ENCODE results near the gene HNRNPA0. TPM values are rescaled to one million over a fixed set of nuclear protein-coding genes. Genes with fewer than 3 reads are reported as not detected.

HNRNPA0 gene
- total RNA-seq, 4 donors from 2014 or later = 8.8 to 12.8 (median 10.4) TPM

DNA sequence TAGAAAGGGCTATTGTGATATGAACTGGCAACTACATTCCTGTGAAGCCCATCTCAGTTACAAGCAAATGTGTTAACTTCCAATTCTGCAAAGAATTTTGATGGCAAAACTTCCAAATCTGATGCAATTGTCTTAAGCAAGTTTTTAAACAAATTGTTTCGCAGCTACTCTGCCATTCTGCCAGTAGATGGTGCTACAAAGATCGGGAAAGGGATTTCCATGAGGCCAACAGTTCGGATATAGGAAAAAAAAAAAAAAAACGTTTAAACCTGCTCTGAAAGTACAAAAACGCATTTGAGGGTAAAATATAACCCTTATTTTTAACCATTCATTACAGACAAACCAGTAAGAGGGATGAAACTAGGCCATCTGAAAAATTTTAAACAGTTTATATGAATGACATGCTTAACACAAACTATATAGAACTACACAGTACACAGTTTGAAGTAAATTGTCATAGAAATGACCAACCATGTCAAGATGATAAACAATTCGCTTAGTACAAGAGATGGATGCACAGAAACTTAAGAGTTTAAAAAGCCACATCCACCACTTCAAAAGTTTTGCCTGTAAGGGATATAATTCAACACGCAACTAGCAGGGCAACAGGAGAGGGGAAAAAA is 2.2 kb downstream of the HNRNPA0 start:
- TF ChIP-seq, protein P1, sequence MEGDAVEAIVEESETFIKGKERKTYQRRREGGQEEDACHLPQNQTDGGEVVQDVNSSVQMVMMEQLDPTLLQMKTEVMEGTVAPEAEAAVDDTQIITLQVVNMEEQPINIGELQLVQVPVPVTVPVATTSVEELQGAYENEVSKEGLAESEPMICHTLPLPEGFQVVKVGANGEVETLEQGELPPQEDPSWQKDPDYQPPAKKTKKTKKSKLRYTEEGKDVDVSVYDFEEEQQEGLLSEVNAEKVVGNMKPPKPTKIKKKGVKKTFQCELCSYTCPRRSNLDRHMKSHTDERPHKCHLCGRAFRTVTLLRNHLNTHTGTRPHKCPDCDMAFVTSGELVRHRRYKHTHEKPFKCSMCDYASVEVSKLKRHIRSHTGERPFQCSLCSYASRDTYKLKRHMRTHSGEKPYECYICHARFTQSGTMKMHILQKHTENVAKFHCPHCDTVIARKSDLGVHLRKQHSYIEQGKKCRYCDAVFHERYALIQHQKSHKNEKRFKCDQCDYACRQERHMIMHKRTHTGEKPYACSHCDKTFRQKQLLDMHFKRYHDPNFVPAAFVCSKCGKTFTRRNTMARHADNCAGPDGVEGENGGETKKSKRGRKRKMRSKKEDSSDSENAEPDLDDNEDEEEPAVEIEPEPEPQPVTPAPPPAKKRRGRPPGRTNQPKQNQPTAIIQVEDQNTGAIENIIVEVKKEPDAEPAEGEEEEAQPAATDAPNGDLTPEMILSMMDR (IDR thresholded peaks at IDR 0.05; ENCODE audit: low read depth) = no peak

DNA sequence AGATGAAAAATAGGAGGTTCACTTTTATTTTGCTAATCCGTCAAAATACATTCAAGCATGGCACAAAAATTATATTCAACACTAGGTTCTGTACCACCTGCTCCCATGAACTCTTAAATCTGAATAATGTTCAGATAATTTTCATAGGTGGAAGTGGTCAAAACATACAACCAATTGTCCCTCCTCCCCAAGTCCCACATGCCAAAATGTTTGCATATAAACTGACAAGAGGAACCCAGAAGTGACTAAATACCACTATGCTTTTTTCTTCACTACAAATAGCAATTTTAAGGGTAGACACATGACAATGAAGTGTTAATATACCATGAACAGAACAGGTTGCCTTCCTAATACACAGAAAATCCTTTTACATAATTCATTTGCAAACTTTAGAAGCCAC is 3.7 kb downstream of the HNRNPA0 start:
- TF ChIP-seq, protein P1 (IDR thresholded peaks at IDR 0.05; ENCODE audit: low read depth) = no peak

DNA sequence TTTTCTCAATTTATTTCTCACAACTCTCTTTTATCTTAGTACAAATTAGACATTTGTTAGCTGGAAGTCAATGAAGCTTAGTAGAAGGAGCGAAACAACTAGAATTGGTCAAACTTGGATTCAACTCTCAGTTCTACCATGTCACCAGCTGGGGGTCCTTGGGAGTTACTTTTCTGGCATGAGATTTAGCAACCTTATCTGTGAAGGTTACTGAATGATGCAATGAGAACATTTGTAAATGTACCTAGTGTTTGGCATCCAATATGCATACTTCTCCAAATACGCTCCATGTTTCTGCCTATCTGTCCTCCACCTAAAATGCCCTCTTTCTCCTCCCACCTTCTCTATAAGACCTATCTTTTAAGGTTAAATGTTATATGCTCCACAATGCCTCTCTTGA is 6.3 kb downstream of the HNRNPA0 start:
- TF ChIP-seq, protein P1 (IDR thresholded peaks at IDR 0.05; ENCODE audit: low read depth) = no peak

DNA sequence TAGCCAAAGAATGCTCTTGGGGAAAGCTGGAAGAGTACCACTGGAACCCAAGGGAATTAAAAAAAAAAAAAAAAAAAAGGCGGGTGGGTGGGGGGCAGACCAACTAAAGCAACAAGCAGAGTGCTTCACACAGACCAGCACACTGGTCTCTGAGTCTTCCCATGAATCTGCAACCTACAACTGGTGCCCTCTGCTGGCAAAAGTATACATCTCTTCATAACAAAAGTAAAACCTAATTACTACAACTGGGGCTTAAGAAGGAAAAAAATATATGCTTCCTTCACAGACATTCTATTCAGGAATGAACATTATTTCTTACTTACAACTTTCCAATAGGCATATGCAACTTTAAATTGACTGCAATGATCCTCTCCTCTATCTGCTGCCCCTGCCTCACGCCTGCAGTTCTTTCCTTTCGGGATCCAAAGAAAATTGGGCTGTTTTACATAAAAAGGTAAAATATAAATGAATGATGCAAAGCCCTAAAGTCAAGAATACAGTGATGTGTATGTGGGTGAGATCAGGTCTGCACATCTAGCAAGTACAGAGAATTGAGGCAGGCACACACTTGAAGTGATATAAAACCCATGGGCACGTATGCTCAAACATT is 11.0 kb downstream of the HNRNPA0 start:
- TF ChIP-seq, protein P1 (IDR thresholded peaks at IDR 0.05; ENCODE audit: low read depth) = no peak

DNA sequence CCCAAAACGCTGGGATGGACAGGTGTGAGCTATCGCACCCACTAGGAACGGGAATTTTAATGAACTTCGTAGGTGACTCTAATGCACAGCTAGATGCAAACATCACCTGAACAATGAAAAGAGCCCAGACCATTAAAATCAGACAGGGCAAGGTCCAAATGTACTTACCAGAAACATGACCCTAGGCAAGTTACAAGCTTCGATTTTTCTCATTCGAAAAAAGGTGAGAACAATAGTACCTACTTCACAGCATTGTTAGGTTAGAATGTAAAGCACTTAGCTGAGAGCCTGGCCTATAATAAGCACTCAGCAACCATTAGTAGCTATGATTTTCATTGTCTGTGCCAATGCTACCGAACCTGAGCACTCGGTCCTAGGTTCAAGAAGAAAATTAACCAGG is 12.4 kb downstream of the HNRNPA0 start:
- TF ChIP-seq, protein P1 (IDR thresholded peaks at IDR 0.05; ENCODE audit: low read depth) = no peak

DNA sequence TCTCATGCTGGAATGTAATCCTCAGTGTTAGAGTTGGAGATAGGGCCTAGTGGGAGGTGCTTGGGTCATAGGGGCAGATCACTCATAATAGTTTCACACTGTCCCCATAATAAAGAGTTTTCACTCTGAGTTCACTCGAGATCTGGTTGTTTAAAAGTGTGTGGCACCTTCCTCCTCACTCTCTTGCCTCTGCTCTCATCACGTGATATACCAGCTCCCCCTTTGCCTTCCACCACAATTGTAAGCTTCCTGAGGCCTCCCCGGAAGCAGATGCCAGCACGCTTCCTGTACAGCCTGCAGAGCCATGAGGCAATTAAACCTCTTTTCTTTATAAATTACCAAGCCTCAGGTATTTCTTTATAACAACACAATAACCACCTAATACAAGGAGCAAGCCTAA is 14.4 kb downstream of the HNRNPA0 start:
- TF ChIP-seq, protein P1 (IDR thresholded peaks at IDR 0.05; ENCODE audit: low read depth) = no peak

DNA sequence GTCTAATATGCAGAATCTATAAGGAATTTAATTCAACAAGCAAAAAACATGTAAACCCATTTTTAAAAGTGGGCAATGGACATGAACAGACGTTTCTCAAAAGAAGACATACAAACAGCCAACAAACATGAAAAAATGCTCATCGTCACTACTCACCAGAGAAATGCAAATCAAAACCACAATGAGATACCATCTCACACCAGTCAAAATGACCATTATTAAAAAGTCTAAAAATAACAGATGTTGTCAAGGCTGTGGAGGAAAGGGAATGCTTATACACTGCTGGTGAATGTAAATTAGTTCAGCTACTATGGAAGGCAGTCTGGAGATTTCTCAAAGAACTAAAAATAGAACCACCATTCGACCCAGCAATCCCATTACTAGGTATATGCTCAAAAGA is 15.2 kb downstream of the HNRNPA0 start:
- TF ChIP-seq, protein P1 (IDR thresholded peaks at IDR 0.05; ENCODE audit: low read depth) = no peak
